Esophagus muscularis mucosa (tissue), 4 donors: ENCODE measurements around the gene FOS. TPM values are rescaled to one million over a fixed set of nuclear protein-coding genes. Genes with fewer than 3 reads are reported as not detected.

Experiments
- DNase-seq: peaks from one replicate; pipeline ENCODE4 v3.0.0-alpha.2; 2017; ENCODE audit errors: extremely low spot score
- H3K27ac ChIP-seq, 4 donors: fragments of 200-600 bp; sonication (generic); replicated peaks in 1 of 4; 1 replicate in 3 of 4; 2 replicates in 1 of 4; pipeline ENCODE4 v1.5.1; 2016 to 2019; ENCODE audit warnings: mild to moderate bottlenecking in 1 of 4
- H3K27me3 ChIP-seq, 4 donors: fragments of 200-600 bp; sonication (generic); one replicate each; pipeline versions ENCODE4 v1.5.1 to v1.6.0; 2016 to 2019
- H3K36me3 ChIP-seq, 4 donors: fragments of 200-600 bp; sonication (generic); one replicate each; pipeline ENCODE4 v1.5.1; 2016 to 2019
- H3K4me1 ChIP-seq, 4 donors: fragments of 200-600 bp; sonication (generic); one replicate each; pipeline ENCODE4 v1.5.1; 2016 to 2019
- H3K4me3 ChIP-seq, 4 donors: fragments of 200-600 bp; sonication (generic); 1 replicate in 2 of 4; 2 replicates in 2 of 4; pipeline ENCODE4 v1.5.1; 2016 to 2019; ENCODE audit warnings: mild to moderate bottlenecking in 4 of 4, moderate library complexity in 1 of 4
- H3K9me3 ChIP-seq, 4 donors: fragments of 200-600 bp; sonication (generic); 1 replicate in 3 of 4; 2 replicates in 1 of 4; pipeline ENCODE4 v1.5.1; 2016 to 2019
- CTCF ChIP-seq, 3 experiments: fragments of 200-600 bp in 2 of 3; fragments of 450-650 bp in 1 of 3; sonication (generic) in 2 of 3; IDR thresholded peaks; one replicate each; pipeline ENCODE4 v1.5.1; 2017 to 2019; ENCODE audit warnings: antibody characterized with exemption in 3 of 3, mild to moderate bottlenecking in 2 of 3, moderate library complexity in 1 of 3
- EP300 ChIP-seq: sonication (generic); formaldehyde crosslinking; IDR thresholded peaks from one replicate; pipeline ENCODE4 v1.6.1; 2017; ENCODE audit warnings: antibody characterized with exemption
- POLR2A ChIP-seq: fragments of 450-650 bp; IDR thresholded peaks from one replicate; pipeline ENCODE4 v1.6.1; 2017; ENCODE audit warnings: antibody characterized with exemption, moderate library complexity, mild to moderate bottlenecking, low read depth
- POLR2AphosphoS5 ChIP-seq, 2 donors: sonication (generic); formaldehyde crosslinking; IDR thresholded peaks; one replicate each; pipeline ENCODE4 v1.6.1; 2017; ENCODE audit warnings: antibody characterized with exemption in 2 of 2
- WGBS: methylation state at CpG from one replicate; pipeline ENCODE4 v1.1.5; 2018; 5-methylcytosine and 5-hydroxymethylcytosine counted together
- intact Hi-C: fragments of 100-400 bp; cut with DNase I; formaldehyde crosslinking; loops from one replicate; pipeline ENCODE4 v1.15.1; 2023
- total RNA-seq, 4 donors: library from RNA; depleted of rRNA; stranded (reverse); fragments of >200 nt; gene quantifications; one replicate each; pipeline versions ENCODE4 v1.1.0 to v1.2.1, GENCODE V29; 2016

Gene FOS
- total RNA-seq, 4 donors from 2014 or later: 68.6 to 695 (median 143) TPM

DNA sequence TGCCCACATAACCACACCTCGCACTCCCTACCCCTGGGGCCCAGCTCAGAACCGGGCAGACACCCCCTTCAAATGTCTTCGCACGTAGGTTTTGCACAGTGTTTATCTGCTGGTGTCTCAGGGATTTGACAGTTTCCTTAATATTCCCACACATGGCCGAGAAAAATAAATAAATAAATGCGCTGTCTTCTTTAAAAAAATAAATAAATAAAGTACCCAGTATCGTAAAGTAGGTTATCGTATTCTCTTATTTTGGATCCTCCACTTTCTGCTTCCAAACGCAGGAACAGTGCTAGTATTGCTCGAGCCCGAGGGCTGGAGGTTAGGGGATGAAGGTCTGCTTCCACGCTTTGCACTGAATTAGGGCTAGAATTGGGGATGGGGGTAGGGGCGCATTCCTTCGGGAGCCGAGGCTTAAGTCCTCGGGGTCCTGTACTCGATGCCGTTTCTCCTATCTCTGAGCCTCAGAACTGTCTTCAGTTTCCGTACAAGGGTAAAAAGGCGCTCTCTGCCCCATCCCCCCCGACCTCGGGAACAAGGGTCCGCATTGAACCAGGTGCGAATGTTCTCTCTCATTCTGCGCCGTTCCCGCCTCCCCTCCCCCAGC, 710 bp upstream of the FOS start:
- intact Hi-C loops: loop anchor here (5.0 kb wide), 1 partner anchor 101 kb away; the partner anchor contains the start of gene TMED10
- Histone ChIP-seq H3K4me1 (peaks cover 28 to 76% (median 64%) of the 10 kb centered on the region in 4 donors), H3K4me3 (peak overlapping the region; percentile 66 to 84 (median 69)), H3K27me3 (no peaks in the 10 kb centered on the region), H3K9me3 (no peaks in the 10 kb centered on the region), H3K36me3 (peaks cover 6 to 29% (median 15%) of the 10 kb centered on the region in 4 donors), H3K27ac (peak overlapping the region; percentile 96 to 99 (median 99))
- DNase-seq: no peak
- under 1% methylated on average over 19 of the region's 27 CpGs for WGBS
- TF ChIP-seq POLR2AphosphoS5 (IDR thresholded peaks at IDR 0.05) (no peak), EP300 (no peak), POLR2A (no peak), CTCF (IDR thresholded peaks at IDR 0.05) (no peak)

DNA sequence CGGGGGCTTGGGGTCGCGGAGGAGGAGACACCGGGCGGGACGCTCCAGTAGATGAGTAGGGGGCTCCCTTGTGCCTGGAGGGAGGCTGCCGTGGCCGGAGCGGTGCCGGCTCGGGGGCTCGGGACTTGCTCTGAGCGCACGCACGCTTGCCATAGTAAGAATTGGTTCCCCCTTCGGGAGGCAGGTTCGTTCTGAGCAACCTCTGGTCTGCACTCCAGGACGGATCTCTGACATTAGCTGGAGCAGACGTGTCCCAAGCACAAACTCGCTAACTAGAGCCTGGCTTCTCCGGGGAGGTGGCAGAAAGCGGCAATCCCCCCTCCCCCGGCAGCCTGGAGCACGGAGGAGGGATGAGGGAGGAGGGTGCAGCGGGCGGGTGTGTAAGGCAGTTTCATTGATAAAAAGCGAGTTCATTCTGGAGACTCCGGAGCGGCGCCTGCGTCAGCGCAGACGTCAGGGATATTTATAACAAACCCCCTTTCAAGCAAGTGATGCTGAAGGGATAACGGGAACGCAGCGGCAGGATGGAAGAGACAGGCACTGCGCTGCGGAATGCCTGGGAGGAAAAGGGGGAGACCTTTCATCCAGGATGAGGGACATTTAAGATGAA, 630 bp downstream of the FOS start:
- TF ChIP-seq POLR2A: no peak
- TF ChIP-seq EP300: peak; percentile 94
- no peak for TF ChIP-seq CTCF (IDR thresholded peaks at IDR 0.05)
- peak in 1 of 2 donors; percentile 96 for TF ChIP-seq POLR2AphosphoS5 (IDR thresholded peaks at IDR 0.05)
- intact Hi-C loops: loop anchor here (5.0 kb wide), 1 partner anchor 102 kb away; the partner anchor contains the start of gene TMED10
- Histone ChIP-seq H3K27me3 (no peaks in the 10 kb centered on the region), H3K4me1 (peaks cover 20 to 62% (median 51%) of the 10 kb centered on the region in 4 donors), H3K27ac (peak overlapping the region; percentile 96 to 99 (median 99)), H3K4me3 (peak overlapping the region; percentile 66 to 84 (median 69)), H3K36me3 (peaks cover 6 to 29% (median 15%) of the 10 kb centered on the region in 4 donors), H3K9me3 (no peaks in the 10 kb centered on the region)
- no peak for DNase-seq
- 0% methylated on average over 13 of the region's 38 CpGs for WGBS

DNA sequence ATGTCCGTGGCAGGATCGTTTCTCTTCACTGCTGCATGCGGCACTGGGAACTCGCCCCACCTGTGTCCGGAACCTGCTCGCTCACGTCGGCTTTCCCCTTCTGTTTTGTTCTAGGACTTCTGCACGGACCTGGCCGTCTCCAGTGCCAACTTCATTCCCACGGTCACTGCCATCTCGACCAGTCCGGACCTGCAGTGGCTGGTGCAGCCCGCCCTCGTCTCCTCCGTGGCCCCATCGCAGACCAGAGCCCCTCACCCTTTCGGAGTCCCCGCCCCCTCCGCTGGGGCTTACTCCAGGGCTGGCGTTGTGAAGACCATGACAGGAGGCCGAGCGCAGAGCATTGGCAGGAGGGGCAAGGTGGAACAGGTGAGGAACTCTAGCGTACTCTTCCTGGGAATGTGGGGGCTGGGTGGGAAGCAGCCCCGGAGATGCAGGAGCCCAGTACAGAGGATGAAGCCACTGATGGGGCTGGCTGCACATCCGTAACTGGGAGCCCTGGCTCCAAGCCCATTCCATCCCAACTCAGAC, 1.2 kb downstream of the FOS start:
- DNase-seq: no peak
- 8% methylated on average over 11 of the region's 26 CpGs for WGBS

DNA sequence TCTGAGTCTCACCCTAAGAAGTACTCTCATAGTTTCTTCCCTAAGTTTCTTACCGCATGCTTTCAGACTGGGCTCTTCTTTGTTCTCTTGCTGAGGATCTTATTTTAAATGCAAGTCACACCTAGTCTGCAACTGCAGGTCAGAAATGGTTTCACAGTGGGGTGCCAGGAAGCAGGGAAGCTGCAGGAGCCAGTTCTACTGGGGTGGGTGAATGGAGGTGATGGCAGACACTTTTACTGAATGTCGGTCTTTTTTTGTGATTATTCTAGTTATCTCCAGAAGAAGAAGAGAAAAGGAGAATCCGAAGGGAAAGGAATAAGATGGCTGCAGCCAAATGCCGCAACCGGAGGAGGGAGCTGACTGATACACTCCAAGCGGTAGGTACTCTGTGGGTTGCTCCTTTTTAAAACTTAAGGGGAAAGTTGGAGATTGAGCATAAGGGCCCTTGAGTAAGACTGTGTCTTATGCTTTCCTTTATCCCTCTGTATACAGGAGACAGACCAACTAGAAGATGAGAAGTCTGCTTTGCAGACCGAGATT, 1.7 kb downstream of the FOS start:
- H3K36me3 ChIP-seq: peaks cover 6 to 29% (median 15%) of the 10 kb centered on the region in 4 donors
- TF ChIP-seq POLR2A (no peak), CTCF (IDR thresholded peaks at IDR 0.05) (no peak), EP300 (no peak), POLR2AphosphoS5 (IDR thresholded peaks at IDR 0.05) (no peak)
- H3K4me3 ChIP-seq: peak overlapping the region; percentile 66 to 84 (median 69)
- intact Hi-C loops: no loop called here
- 80% methylated on average over 7 of the region's 7 CpGs for WGBS
- peak overlapping the region; percentile 96 to 99 (median 99) for H3K27ac ChIP-seq
- no peaks in the 10 kb centered on the region for H3K9me3 ChIP-seq
- DNase-seq: no peak
- H3K27me3 ChIP-seq: no peaks in the 10 kb centered on the region
- H3K4me1 ChIP-seq: peaks cover 19 to 53% (median 48%) of the 10 kb centered on the region in 4 donors

More for the DNA sequence above, 1.2 kb downstream of the FOS start:
- Histone ChIP-seq H3K27me3 (no peaks in the 10 kb centered on the region), H3K4me1 (peaks cover 19 to 58% (median 48%) of the 10 kb centered on the region in 4 donors), H3K9me3 (no peaks in the 10 kb centered on the region), H3K4me3 (peak overlapping the region; percentile 66 to 84 (median 69)), H3K27ac (peak overlapping the region; percentile 96 to 99 (median 99)), H3K36me3 (peaks cover 6 to 29% (median 15%) of the 10 kb centered on the region in 4 donors)
- intact Hi-C loops: loop anchor here (5.0 kb wide), 1 partner anchor 103 kb away; the partner anchor contains the start of gene TMED10
- TF ChIP-seq POLR2AphosphoS5 (IDR thresholded peaks at IDR 0.05) (no peak), EP300 (no peak), POLR2A (no peak), CTCF (IDR thresholded peaks at IDR 0.05) (no peak)
